Trophoblast cell (in vitro differentiated cells and primary cell): ENCODE data around the gene ZNF23.
A peak's percentile ranks its signal among the peaks of the same experiment; 100 is the strongest.

Source experiments
- DNase-seq, 2 donors: peaks; one replicate each; pipeline ENCODE4 v3.0.0-alpha.2; 2016
- H2AFZ ChIP-seq: 2 replicates; pipeline ENCODE4 v1.6.1; 2013; ENCODE audit warnings: low read length, moderate library complexity, mild to moderate bottlenecking; ENCODE audit not compliant: insufficient read depth, poor library complexity
- H2AK5ac ChIP-seq: 2 replicates; pipeline ENCODE4 v1.6.1; 2013; ENCODE audit warnings: mild to moderate bottlenecking, low read length
- H2BK120ac ChIP-seq: 2 replicates; pipeline ENCODE4 v1.6.1; 2013; ENCODE audit warnings: low read length, mild to moderate bottlenecking, moderate library complexity; ENCODE audit not compliant: insufficient read depth, poor library complexity
- H2BK12ac ChIP-seq: 2 replicates; pipeline ENCODE4 v1.6.1; 2013; ENCODE audit warnings: mild to moderate bottlenecking, low read length, moderate library complexity
- H2BK5ac ChIP-seq: 2 replicates; pipeline ENCODE4 v1.6.1; 2013; ENCODE audit warnings: low read length, low read depth, moderate library complexity, mild to moderate bottlenecking; ENCODE audit not compliant: poor library complexity
- H3K14ac ChIP-seq: 2 replicates; pipeline ENCODE4 v1.6.1; 2013; ENCODE audit warnings: mild to moderate bottlenecking, low read length
- H3K18ac ChIP-seq: 2 replicates; pipeline ENCODE4 v1.6.1; 2013; ENCODE audit warnings: mild to moderate bottlenecking, low read length
- H3K23ac ChIP-seq: 2 replicates; pipeline ENCODE4 v1.6.1; 2013; ENCODE audit warnings: low read length
- H3K27ac ChIP-seq: 2 replicates; pipeline ENCODE4 v1.5.1; 2013; ENCODE audit warnings: low read depth, mild to moderate bottlenecking, inconsistent platforms, low read length, moderate library complexity
- H3K27me3 ChIP-seq: 2 replicates; pipeline ENCODE4 v1.6.1; 2013; ENCODE audit warnings: inconsistent platforms, mild to moderate bottlenecking, low read length, moderate library complexity; ENCODE audit not compliant: insufficient read depth
- H3K36me3 ChIP-seq, 2 experiments: 1 replicate in 1 of 2; 2 replicates in 1 of 2; pipeline ENCODE4 v1.6.1; 2013; ENCODE audit warnings: low read length in 2 of 2, mild to moderate bottlenecking in 2 of 2, moderate library complexity in 1 of 2; ENCODE audit not compliant: insufficient read depth in 2 of 2, control insufficient read depth in 1 of 2
- H3K4ac ChIP-seq: 2 replicates; pipeline ENCODE4 v1.6.1; 2013; ENCODE audit warnings: low read depth, mild to moderate bottlenecking, low read length, moderate library complexity
- H3K4me1 ChIP-seq, 2 experiments: 1 replicate in 1 of 2; 2 replicates in 1 of 2; pipeline ENCODE4 v1.6.1; 2013; ENCODE audit warnings: low read length in 2 of 2, mild to moderate bottlenecking in 2 of 2, moderate library complexity in 1 of 2; ENCODE audit not compliant: insufficient read depth in 2 of 2, control insufficient read depth in 1 of 2
- H3K4me2 ChIP-seq: 2 replicates; pipeline ENCODE4 v1.6.1; 2013; ENCODE audit warnings: inconsistent platforms, mild to moderate bottlenecking, low read length, moderate library complexity
- H3K4me3 ChIP-seq: 2 replicates; pipeline ENCODE4 v1.5.1; 2013; ENCODE audit warnings: mild to moderate bottlenecking, low read depth, low read length, inconsistent platforms
- H3K79me1 ChIP-seq: one replicate; pipeline ENCODE4 v1.6.1; 2013; ENCODE audit warnings: low read length
- H3K79me2 ChIP-seq: 2 replicates; pipeline ENCODE4 v1.6.1; 2013; ENCODE audit warnings: low read length, mild to moderate bottlenecking; ENCODE audit not compliant: control insufficient read depth, insufficient read depth, poor library complexity
- H3K9ac ChIP-seq: 2 replicates; pipeline ENCODE4 v1.6.1; 2013; ENCODE audit warnings: mild to moderate bottlenecking, low read length
- H3K9me3 ChIP-seq: 2 replicates; pipeline ENCODE4 v1.6.1; 2013; ENCODE audit warnings: low read depth, mild to moderate bottlenecking, control low read depth, inconsistent platforms, low read length; ENCODE audit not compliant: insufficient read depth
- H4K12ac ChIP-seq: 2 replicates; pipeline ENCODE4 v1.6.1; 2013; ENCODE audit warnings: low read depth, mild to moderate bottlenecking, low read length, moderate library complexity
- H4K8ac ChIP-seq: 2 replicates; pipeline ENCODE4 v1.6.1; 2013; ENCODE audit warnings: low read depth, mild to moderate bottlenecking, low read length, moderate library complexity
- H4K91ac ChIP-seq: one replicate; pipeline ENCODE4 v1.6.1; 2013; ENCODE audit warnings: low read depth, mild to moderate bottlenecking, low read length, moderate library complexity
- WGBS: extraction: QIAGEN DNeasy Blood & Tissue Kit; methylation state at CpG from one replicate; pipeline ENCODE4 v1.1.7; 2013; ENCODE audit warnings: missing lambda C conversion rate; ENCODE audit not compliant: insufficient read length, insufficient coverage; ENCODE audit errors: extremely low coverage; 5-methylcytosine and 5-hydroxymethylcytosine counted together

The ZNF23 gene

DNA sequence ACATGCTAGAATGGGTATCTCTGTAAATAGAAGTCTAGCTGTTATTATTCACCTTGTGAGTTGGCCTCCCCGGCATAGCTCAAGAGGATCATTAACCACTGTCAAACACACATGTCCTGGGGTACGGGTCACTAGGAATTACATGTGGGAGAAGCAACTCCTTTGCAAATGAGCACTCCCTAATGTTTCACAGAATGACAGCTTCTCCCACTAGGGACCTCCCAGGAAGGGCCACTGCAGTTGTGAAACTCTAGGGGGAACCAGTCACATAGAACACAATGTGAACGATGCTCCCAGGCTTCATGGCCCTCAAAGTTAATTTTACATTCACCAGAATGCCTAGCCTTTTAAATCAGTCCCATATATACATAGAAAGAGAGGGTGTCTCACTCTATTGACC, 39.5 kb upstream of the ZNF23 start:
- Histone ChIP-seq H3K23ac (no peak overlapping the region), H4K8ac (no peak overlapping the region), H4K91ac (no peak overlapping the region), H4K12ac (no peak overlapping the region), H3K79me1 (no peaks in the 10 kb centered on the region), H2BK5ac (no peak overlapping the region), H2BK12ac (no peak overlapping the region), H2AK5ac (no peak overlapping the region), H2AFZ (no peak overlapping the region), H3K4me1 (no peaks in the 10 kb centered on the region), H3K79me2 (no peaks in the 10 kb centered on the region), H3K9me3 (no peaks in the 10 kb centered on the region), H3K4ac (no peak overlapping the region), H3K27me3 (no peaks in the 10 kb centered on the region), H3K4me2 (no peak overlapping the region), H2BK120ac (no peak overlapping the region), H3K27ac (no peak overlapping the region), H3K36me3 (no peaks in the 10 kb centered on the region), H3K4me3 (no peak overlapping the region), H3K9ac (no peak overlapping the region), H3K18ac (no peak overlapping the region), H3K14ac (no peak overlapping the region)
- WGBS: no CpG with 5 or more reads among the region's 3 CpGs
- DNase-seq: no peak

DNA sequence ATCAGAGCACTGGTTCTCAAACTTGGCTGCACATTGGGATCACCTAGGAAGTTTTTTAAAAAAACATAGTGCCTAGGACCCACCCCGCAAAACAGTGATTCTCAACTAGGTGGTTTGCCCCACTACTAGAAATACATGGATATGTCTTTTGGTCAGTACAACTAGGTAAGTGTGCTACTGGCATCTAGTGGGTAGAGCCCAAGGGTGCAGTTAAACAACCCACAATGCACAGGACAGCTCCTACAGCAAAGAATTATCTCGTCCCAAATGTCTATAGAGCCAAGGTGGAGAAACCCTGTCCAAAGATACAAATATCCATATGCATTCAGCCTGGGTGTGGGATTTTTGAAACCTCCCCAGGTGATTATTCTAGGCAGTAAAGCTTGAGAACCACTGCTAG, 38.9 kb upstream of the ZNF23 start:
- DNase-seq: no peak
- Histone ChIP-seq H3K9ac (no peak overlapping the region), H3K79me2 (no peaks in the 10 kb centered on the region), H3K4ac (no peak overlapping the region), H4K8ac (no peak overlapping the region), H3K4me2 (no peak overlapping the region), H3K14ac (no peak overlapping the region), H2BK5ac (no peak overlapping the region), H2BK120ac (no peak overlapping the region), H3K4me3 (no peak overlapping the region), H3K36me3 (no peaks in the 10 kb centered on the region), H3K4me1 (no peaks in the 10 kb centered on the region), H3K23ac (no peak overlapping the region), H2AFZ (no peak overlapping the region), H3K18ac (no peak overlapping the region), H3K9me3 (no peaks in the 10 kb centered on the region), H3K27ac (no peak overlapping the region), H3K79me1 (no peaks in the 10 kb centered on the region), H2AK5ac (no peak overlapping the region), H3K27me3 (no peaks in the 10 kb centered on the region), H2BK12ac (no peak overlapping the region), H4K91ac (no peak overlapping the region), H4K12ac (no peak overlapping the region)
- no CpG with 5 or more reads among the region's 2 CpGs for WGBS

DNA sequence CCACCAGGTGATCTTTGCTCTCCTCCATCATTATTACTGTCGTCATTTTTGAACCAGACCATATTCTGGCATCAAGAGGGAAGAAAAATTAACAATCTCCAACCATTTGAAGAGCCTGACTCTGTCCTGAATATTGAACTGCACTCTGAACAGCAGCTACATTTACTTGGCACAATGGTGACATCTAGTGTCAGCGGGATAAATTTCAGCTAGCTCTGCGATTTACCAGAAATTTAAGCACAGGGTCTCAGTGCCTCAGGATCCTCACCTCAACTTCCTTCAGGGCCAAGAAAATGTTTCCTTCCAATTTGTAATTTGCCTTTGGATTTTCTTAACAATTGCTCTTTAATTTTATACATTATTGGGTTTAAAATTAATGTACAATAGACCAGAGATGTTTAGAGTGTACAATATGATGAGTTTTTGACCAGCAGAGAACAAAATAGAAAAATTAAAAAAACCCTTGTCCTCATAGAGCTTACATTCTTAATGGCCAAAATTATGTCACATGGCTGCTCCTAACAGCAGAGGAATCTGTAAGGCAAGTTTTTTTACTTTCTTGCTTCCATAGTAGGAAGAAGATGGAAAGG, 37.8 kb upstream of the ZNF23 start:
- Histone ChIP-seq H3K4me2 (no peak overlapping the region), H3K18ac (no peak overlapping the region), H3K79me1 (no peaks in the 10 kb centered on the region), H3K4me1 (no peaks in the 10 kb centered on the region), H3K23ac (no peak overlapping the region), H3K9me3 (no peaks in the 10 kb centered on the region), H3K27me3 (no peaks in the 10 kb centered on the region), H2AK5ac (no peak overlapping the region), H4K8ac (no peak overlapping the region), H2AFZ (no peak overlapping the region), H3K27ac (no peak overlapping the region), H2BK12ac (no peak overlapping the region), H2BK120ac (no peak overlapping the region), H3K4ac (no peak overlapping the region), H2BK5ac (no peak overlapping the region), H3K36me3 (no peaks in the 10 kb centered on the region), H3K9ac (no peak overlapping the region), H3K79me2 (no peaks in the 10 kb centered on the region), H3K4me3 (no peak overlapping the region), H3K14ac (no peak overlapping the region), H4K12ac (no peak overlapping the region), H4K91ac (no peak overlapping the region)
- DNase-seq: peak; percentile 58 to 86
- WGBS: no CpG with 5 or more reads among the region's 3 CpGs

DNA sequence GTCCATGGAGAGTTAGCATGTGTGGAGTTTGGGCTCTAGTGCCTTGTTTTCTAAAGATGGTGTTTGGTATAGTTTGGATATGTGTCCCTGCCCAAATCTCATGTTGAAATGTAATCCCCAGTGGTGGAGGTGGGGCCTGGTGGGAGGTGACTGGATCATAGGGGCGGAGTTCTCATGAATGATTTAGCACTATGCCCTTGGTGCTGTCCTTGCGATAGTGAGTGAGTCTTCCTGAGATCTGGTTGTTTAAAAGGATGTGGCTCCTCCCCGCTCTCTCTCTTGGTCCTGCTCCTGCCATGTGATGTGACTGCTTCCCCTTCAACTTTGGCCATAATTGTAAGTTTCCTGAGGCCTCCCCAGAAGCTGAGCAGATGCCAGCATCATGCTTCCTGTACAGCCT, 36.0 kb upstream of the ZNF23 start:
- WGBS: no CpG with 5 or more reads among the region's 3 CpGs

More for the DNA sequence above, 36.0 kb upstream of the ZNF23 start:
- H3K27ac ChIP-seq: no peak overlapping the region
- no peak overlapping the region for H2AFZ ChIP-seq
- H3K36me3 ChIP-seq: no peaks in the 10 kb centered on the region
- no peak overlapping the region for H4K8ac ChIP-seq
- H3K9ac ChIP-seq: no peak overlapping the region
- H3K79me1 ChIP-seq: no peaks in the 10 kb centered on the region
- H2BK120ac ChIP-seq: no peak overlapping the region
- H3K18ac ChIP-seq: no peak overlapping the region
- H3K27me3 ChIP-seq: no peaks in the 10 kb centered on the region
- no peak overlapping the region for H4K91ac ChIP-seq
- H3K14ac ChIP-seq: no peak overlapping the region
- H3K4me3 ChIP-seq: no peak overlapping the region
- DNase-seq: no peak
- no peak overlapping the region for H3K4ac ChIP-seq
- no peaks in the 10 kb centered on the region for H3K79me2 ChIP-seq
- H3K4me2 ChIP-seq: no peak overlapping the region
- no peaks in the 10 kb centered on the region for H3K9me3 ChIP-seq
- no peak overlapping the region for H4K12ac ChIP-seq
- H2BK5ac ChIP-seq: no peak overlapping the region
- no peak overlapping the region for H2AK5ac ChIP-seq
- no peaks in the 10 kb centered on the region for H3K4me1 ChIP-seq
- H2BK12ac ChIP-seq: no peak overlapping the region
- H3K23ac ChIP-seq: no peak overlapping the region
